Gastrocnemius medialis (tissue), 4 donors: ENCODE measurements around the gene MED16. TPM values are rescaled to one million over a fixed set of nuclear protein-coding genes. Genes with fewer than 3 reads are reported as not detected.

Source experiments
- ATAC-seq, 2 donors: fragments of 150-250 bp; one replicate each; pipeline ENCODE4 v1.9.1; 2016
- DNase-seq, 2 donors: peaks; one replicate each; pipeline ENCODE4 v3.0.0-alpha.2; 2019
- H3K27ac ChIP-seq, 4 donors: fragments of 200-600 bp; sonication (generic); 1 replicate in 1 of 4; 2 replicates in 3 of 4; pipeline ENCODE4 v1.5.1; 2016 to 2018; ENCODE audit warnings: mild to moderate bottlenecking in 2 of 4, moderate library complexity in 1 of 4
- H3K27me3 ChIP-seq, 3 donors: fragments of 200-600 bp; sonication (generic) in 2 of 3; 1 replicate in 1 of 3; 2 replicates in 2 of 3; pipeline versions ENCODE4 v1.5.1 to v1.6.0; 2016 to 2019; ENCODE audit warnings: mild to moderate bottlenecking in 1 of 3, moderate library complexity in 1 of 3
- H3K36me3 ChIP-seq, 2 donors: fragments of 200-600 bp; sonication (generic) in 1 of 2; one replicate each; pipeline ENCODE4 v1.5.1; 2017 to 2018
- H3K4me1 ChIP-seq, 2 donors: fragments of 200-600 bp; sonication (generic) in 1 of 2; one replicate each; pipeline ENCODE4 v1.5.1; 2016 to 2017; ENCODE audit warnings: mild to moderate bottlenecking in 2 of 2
- H3K4me3 ChIP-seq, 4 donors: fragments of 200-600 bp; sonication (generic) in 3 of 4; 1 replicate in 1 of 4; 2 replicates in 3 of 4; pipeline ENCODE4 v1.5.1; 2016 to 2019; ENCODE audit warnings: mild to moderate bottlenecking in 2 of 4
- H3K9me3 ChIP-seq, 3 donors: fragments of 200-600 bp; sonication (generic) in 2 of 3; 1 replicate in 1 of 3; 2 replicates in 2 of 3; pipeline ENCODE4 v1.5.1; 2016 to 2019
- POLR2A ChIP-seq, 2 donors: fragments of 450-650 bp; IDR thresholded peaks; one replicate each; pipeline ENCODE4 v1.6.1; 2017; ENCODE audit warnings: antibody characterized with exemption in 2 of 2, mild to moderate bottlenecking in 2 of 2, moderate library complexity in 2 of 2
- in situ Hi-C, 4 donors: fragments of 200-750 bp; cut with MboI; loops; one replicate each; pipeline versions ENCODE4 v1.15.0 to v1.8.0; 2017; ENCODE audit warnings: low sequenced_read_pairs in 4 of 4
- intact Hi-C: fragments of 100-400 bp; cut with DNase I; formaldehyde crosslinking; loops from one replicate; pipeline ENCODE4 v1.15.1; 2023; ENCODE audit warnings: low total_unique reads
- total RNA-seq, 4 donors: library from RNA; depleted of rRNA; stranded (reverse); fragments of >200 nt; gene quantifications; one replicate each; pipeline versions ENCODE4 v1.1.0 to v1.2.3, GENCODE V29; 2016
- TF ChIP-seq, protein P1 (sequence below), 5 experiments: fragments of 450-650 bp in 3 of 5; fragments of 200-600 bp in 2 of 5; sonication (generic) in 2 of 5; IDR thresholded peaks in 4 of 5; conservative IDR thresholded peaks in 1 of 5; 1 replicate in 4 of 5; 2 replicates in 1 of 5; pipeline ENCODE4 v1.5.1; 2016 to 2019; ENCODE audit warnings: antibody characterized with exemption in 5 of 5, mild to moderate bottlenecking in 3 of 5, moderate library complexity in 3 of 5

The MED16 gene
- total RNA-seq, 4 donors from 2014 or later, result 22.0 to 67.6 (median 54.6) TPM

DNA sequence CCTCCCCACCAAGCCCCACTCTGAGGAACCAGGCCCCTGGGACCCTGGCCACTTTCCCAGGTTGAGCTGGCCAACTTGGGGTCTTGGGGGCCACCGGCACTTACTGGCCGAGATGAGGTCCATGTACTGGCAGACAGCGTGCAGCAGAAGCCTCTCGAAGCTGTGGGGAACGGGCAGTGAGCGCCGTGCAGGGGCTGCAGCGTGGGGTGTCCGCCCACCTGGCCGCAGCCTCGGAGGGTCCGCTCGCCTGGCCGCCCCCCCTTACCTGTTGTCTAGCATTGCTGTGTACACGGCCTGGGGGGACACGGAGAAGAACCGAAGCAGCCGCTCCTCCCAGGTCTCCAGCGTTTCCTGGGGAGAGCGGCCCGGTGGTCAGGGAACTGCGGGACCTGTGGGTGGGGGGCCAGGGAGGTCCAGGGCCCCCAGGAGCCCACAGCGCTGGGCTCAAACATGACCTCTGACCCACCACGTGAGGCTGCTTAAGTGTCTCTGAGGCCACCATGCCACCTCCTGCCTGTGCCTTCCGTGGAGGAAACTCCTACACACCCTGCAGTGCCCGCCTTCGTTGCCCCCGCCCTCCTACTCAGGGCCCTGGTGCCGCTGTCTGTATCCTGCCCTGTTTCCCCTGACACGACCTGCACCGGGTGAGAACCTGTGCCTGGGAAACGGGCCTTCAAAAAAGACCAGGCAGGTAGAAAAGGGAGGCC lies 6.5 kb upstream of the MED16 start:
- ATAC-seq (no peak), DNase-seq (no peak)
- H3K27ac ChIP-seq, result no peak overlapping the region
- intact Hi-C loops, result no loop called here
- H3K27me3 ChIP-seq, result no peaks in the 10 kb centered on the region
- no peaks in the 10 kb centered on the region for H3K9me3 ChIP-seq
- no peak for TF ChIP-seq POLR2A (IDR thresholded peaks at IDR 0.05)
- TF ChIP-seq, protein P1, sequence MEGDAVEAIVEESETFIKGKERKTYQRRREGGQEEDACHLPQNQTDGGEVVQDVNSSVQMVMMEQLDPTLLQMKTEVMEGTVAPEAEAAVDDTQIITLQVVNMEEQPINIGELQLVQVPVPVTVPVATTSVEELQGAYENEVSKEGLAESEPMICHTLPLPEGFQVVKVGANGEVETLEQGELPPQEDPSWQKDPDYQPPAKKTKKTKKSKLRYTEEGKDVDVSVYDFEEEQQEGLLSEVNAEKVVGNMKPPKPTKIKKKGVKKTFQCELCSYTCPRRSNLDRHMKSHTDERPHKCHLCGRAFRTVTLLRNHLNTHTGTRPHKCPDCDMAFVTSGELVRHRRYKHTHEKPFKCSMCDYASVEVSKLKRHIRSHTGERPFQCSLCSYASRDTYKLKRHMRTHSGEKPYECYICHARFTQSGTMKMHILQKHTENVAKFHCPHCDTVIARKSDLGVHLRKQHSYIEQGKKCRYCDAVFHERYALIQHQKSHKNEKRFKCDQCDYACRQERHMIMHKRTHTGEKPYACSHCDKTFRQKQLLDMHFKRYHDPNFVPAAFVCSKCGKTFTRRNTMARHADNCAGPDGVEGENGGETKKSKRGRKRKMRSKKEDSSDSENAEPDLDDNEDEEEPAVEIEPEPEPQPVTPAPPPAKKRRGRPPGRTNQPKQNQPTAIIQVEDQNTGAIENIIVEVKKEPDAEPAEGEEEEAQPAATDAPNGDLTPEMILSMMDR (IDR thresholded peaks at IDR 0.05 in 4 of 5, conservative IDR thresholded peaks at IDR 0.05 in 1 of 5), result no peak
- H3K36me3 ChIP-seq, result peaks cover 0 to 20% of the 10 kb centered on the region in 2 donors
- H3K4me1 ChIP-seq, result no peaks in the 10 kb centered on the region
- in situ Hi-C loops, result no loop called here
- H3K4me3 ChIP-seq, result no peak overlapping the region

DNA sequence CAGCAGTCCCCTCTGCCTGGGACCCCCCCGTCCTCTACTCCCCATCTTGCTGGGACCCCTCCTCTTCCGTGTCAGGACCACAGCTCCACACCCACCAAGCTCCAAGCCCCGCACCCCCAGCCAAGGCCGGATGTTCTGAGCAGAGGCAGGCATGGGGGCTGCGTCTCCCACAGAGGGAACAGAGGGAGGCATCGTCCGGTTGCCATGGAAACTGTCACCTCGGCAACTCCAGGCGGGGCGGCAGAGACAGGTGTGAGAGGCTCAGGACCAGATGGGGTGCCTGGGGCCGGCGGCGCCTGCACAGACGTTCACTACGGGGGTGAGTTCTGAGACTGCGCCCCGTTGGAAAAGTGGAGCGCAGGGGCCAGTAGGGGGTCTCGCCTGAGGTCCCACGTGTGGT lies 5.7 kb upstream of the MED16 start:
- no peaks in the 10 kb centered on the region for H3K9me3 ChIP-seq
- H3K36me3 ChIP-seq, result peaks cover 0 to 20% of the 10 kb centered on the region in 2 donors
- H3K4me3 ChIP-seq, result no peak overlapping the region
- H3K4me1 ChIP-seq, result no peaks in the 10 kb centered on the region
- ATAC-seq (no peak), DNase-seq (no peak)
- TF ChIP-seq POLR2A (IDR thresholded peaks at IDR 0.05), result no peak
- TF ChIP-seq, protein P1 (IDR thresholded peaks at IDR 0.05 in 4 of 5, conservative IDR thresholded peaks at IDR 0.05 in 1 of 5), result no peak
- no peaks in the 10 kb centered on the region for H3K27me3 ChIP-seq
- intact Hi-C loops (no loop called here), in situ Hi-C loops (no loop called here)
- H3K27ac ChIP-seq, result no peak overlapping the region

DNA sequence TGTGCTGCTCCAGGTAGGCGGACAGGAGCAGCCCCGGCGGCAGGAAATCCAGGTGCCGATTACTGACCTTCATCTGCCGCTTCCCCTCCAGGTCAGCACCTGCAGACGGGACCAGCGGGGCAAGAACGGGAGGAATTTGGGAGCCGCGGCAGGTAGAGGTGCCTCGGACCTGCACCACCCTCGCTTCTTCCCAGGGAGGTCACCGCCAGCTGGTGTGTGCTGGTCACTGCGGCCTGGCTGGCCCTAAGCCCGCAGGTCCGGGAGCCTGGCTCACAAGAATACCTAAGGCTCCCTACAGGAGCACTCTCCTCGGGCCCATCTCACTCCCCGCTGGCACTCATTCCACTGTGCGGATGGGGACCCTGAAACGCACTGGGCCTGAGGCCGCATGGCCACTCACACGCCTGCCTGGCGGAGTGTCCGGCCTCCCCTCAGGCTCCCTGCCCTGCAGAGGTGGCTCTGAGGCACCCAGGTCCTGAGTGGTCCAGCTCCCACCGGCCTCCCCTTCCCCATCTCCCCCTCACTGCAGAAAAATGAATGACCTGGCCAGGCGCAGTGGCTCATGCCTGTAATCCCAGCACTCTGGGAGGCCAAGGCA lies 4.6 kb upstream of the MED16 start:
- Histone ChIP-seq H3K36me3 (peaks cover 0 to 20% of the 10 kb centered on the region in 2 donors), H3K9me3 (no peaks in the 10 kb centered on the region), H3K4me1 (peaks cover 0 to under 1% of the 10 kb centered on the region in 2 donors), H3K27me3 (no peaks in the 10 kb centered on the region), H3K4me3 (no peak overlapping the region), H3K27ac (no peak overlapping the region)
- DNase-seq (no peak), ATAC-seq (no peak)
- TF ChIP-seq, protein P1 (IDR thresholded peaks at IDR 0.05 in 4 of 5, conservative IDR thresholded peaks at IDR 0.05 in 1 of 5), result no peak
- no peak for TF ChIP-seq POLR2A (IDR thresholded peaks at IDR 0.05)
- in situ Hi-C loops (no loop called here), intact Hi-C loops (no loop called here)

DNA sequence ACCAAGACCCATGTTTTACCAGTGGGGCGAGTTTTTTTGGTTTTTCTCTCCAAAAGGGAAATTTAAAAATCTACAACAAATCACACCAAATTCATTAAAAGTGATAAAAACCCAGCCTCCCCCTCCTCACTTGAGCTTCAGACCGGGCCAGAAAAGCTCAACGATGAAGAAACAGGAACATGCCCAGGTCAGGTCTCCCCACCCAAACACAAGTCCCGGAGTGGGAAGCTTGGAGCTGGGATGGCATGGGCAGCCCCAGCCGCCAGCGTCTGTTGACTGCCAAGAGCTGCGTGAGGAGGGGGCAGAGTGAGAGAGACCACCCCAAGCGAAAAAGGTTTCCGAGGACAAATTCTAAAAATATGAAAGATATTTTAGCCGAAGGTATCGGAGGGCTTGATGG lies 4.0 kb upstream of the MED16 start:
- H3K9me3 ChIP-seq, result no peaks in the 10 kb centered on the region
- ATAC-seq, result no peak

More for the DNA sequence above, 4.0 kb upstream of the MED16 start:
- intact Hi-C loops (no loop called here), in situ Hi-C loops (no loop called here)
- Histone ChIP-seq H3K4me3 (no peak overlapping the region), H3K27me3 (no peaks in the 10 kb centered on the region), H3K36me3 (peaks cover 0 to 19% of the 10 kb centered on the region in 2 donors), H3K4me1 (peaks cover 0 to 6% of the 10 kb centered on the region in 2 donors), H3K27ac (no peak overlapping the region)
- no peak for DNase-seq
- no peak for TF ChIP-seq POLR2A (IDR thresholded peaks at IDR 0.05)
- TF ChIP-seq, protein P1 (IDR thresholded peaks at IDR 0.05 in 4 of 5, conservative IDR thresholded peaks at IDR 0.05 in 1 of 5), result no peak
